ENCODE measurements around the gene TEX26. TPM values are rescaled to one million over a fixed set of nuclear protein-coding genes. Genes with fewer than 3 reads are reported as not detected.

The TEX26 gene
- total RNA-seq, 4 donors from 2014 or later, result not detected

- no peaks in the 10 kb centered on the region for H3K36me3 ChIP-seq
- DNase-seq, result no peak
- H3K4me3 ChIP-seq, result no peak overlapping the region
- no peak overlapping the region for H3K27ac ChIP-seq
- H3K4me1 ChIP-seq, result no peaks in the 10 kb centered on the region
- TF ChIP-seq CTCF (IDR thresholded peaks at IDR 0.05 in 4 of 5, conservative IDR thresholded peaks at IDR 0.05 in 1 of 5), result no peak
- no peaks in the 10 kb centered on the region for H3K9me3 ChIP-seq
- intact Hi-C loops (cut with DNase I; ENCODE audit: low total_unique reads) (no loop called here), in situ Hi-C loops (cut with MboI; ENCODE audit: low sequenced_read_pairs in 4 of 4) (no loop called here)
- ATAC-seq, result no peak
- H3K27me3 ChIP-seq, result peaks cover 0 to 5% (median 0%) of the 10 kb centered on the region in 3 donors
These were observed 69.2 kb downstream of the TEX26 start for GRCh38 chr13:31001647-31002046.

DNA sequence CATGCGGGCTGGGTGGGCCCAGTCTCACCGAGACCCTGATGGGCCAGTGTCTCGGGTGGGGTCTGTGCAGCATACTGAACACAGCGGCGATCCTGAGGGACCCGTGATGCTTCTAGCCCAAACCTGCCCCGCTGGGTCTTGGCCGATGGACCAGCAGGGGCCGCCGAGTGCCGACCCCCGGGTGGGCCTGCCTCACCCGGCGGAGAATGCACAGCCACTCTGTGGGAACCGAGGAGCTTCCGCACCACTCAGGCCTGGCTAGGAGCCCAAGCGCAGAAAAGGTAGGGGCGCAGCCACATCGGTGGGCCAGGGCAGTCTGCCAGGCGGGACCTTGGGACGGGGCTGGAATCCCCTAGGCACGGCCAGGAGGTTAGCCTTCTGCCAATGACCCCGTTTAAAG lies 72.6 kb downstream of the TEX26 start:
- Histone ChIP-seq H3K36me3 (no peaks in the 10 kb centered on the region), H3K4me1 (no peaks in the 10 kb centered on the region), H3K27ac (no peak overlapping the region), H3K4me3 (no peak overlapping the region), H3K9me3 (no peaks in the 10 kb centered on the region), H3K27me3 (peaks cover 0 to 5% (median 0%) of the 10 kb centered on the region in 3 donors)
- in situ Hi-C loops (cut with MboI; ENCODE audit: low sequenced_read_pairs in 4 of 4), result no loop called here
- TF ChIP-seq POLR2A (IDR thresholded peaks at IDR 0.05), result no peak
- TF ChIP-seq CTCF (IDR thresholded peaks at IDR 0.05 in 4 of 5, conservative IDR thresholded peaks at IDR 0.05 in 1 of 5), result no peak
- intact Hi-C loops (cut with DNase I; ENCODE audit: low total_unique reads), result no loop called here
- no peak for ATAC-seq
- no peak for DNase-seq

- ATAC-seq (no peak), DNase-seq (no peak)
- in situ Hi-C loops (cut with MboI; ENCODE audit: low sequenced_read_pairs in 4 of 4) (no loop called here), intact Hi-C loops (cut with DNase I; ENCODE audit: low total_unique reads) (no loop called here)
- no peak overlapping the region for H3K27ac ChIP-seq
- no peaks in the 10 kb centered on the region for H3K27me3 ChIP-seq
- H3K9me3 ChIP-seq, result no peaks in the 10 kb centered on the region
- no peak overlapping the region for H3K4me3 ChIP-seq
- no peaks in the 10 kb centered on the region for H3K36me3 ChIP-seq
- no peak for TF ChIP-seq CTCF (IDR thresholded peaks at IDR 0.05 in 4 of 5, conservative IDR thresholded peaks at IDR 0.05 in 1 of 5)
- no peak for TF ChIP-seq POLR2A (IDR thresholded peaks at IDR 0.05)
- no peaks in the 10 kb centered on the region for H3K4me1 ChIP-seq
These were observed 75.0 kb downstream of the TEX26 start for GRCh38 chr13:31007417-31007816.

- in situ Hi-C loops (cut with MboI; ENCODE audit: low sequenced_read_pairs in 4 of 4), result no loop called here
- no peak for TF ChIP-seq CTCF (IDR thresholded peaks at IDR 0.05 in 4 of 5, conservative IDR thresholded peaks at IDR 0.05 in 1 of 5)
- no peak for TF ChIP-seq POLR2A (IDR thresholded peaks at IDR 0.05)
- no peaks in the 10 kb centered on the region for H3K4me1 ChIP-seq
- intact Hi-C loops (cut with DNase I; ENCODE audit: low total_unique reads), result no loop called here
- H3K27ac ChIP-seq, result no peak overlapping the region
- ATAC-seq, result no peak
- DNase-seq, result no peak
- no peak overlapping the region for H3K4me3 ChIP-seq
- no peaks in the 10 kb centered on the region for H3K36me3 ChIP-seq
- no peaks in the 10 kb centered on the region for H3K9me3 ChIP-seq
- H3K27me3 ChIP-seq, result no peaks in the 10 kb centered on the region
These were observed 76.1 kb downstream of the TEX26 start for GRCh38 chr13:31008400-31009115.

- Histone ChIP-seq H3K9me3 (no peaks in the 10 kb centered on the region), H3K27me3 (no peaks in the 10 kb centered on the region), H3K27ac (no peak overlapping the region), H3K4me3 (no peak overlapping the region), H3K36me3 (no peaks in the 10 kb centered on the region), H3K4me1 (no peaks in the 10 kb centered on the region)
- intact Hi-C loops (cut with DNase I; ENCODE audit: low total_unique reads) (no loop called here), in situ Hi-C loops (cut with MboI; ENCODE audit: low sequenced_read_pairs in 4 of 4) (no loop called here)
- ATAC-seq, result no peak
- TF ChIP-seq POLR2A (IDR thresholded peaks at IDR 0.05) (no peak), CTCF (IDR thresholded peaks at IDR 0.05 in 4 of 5, conservative IDR thresholded peaks at IDR 0.05 in 1 of 5) (no peak)
- DNase-seq, result no peak
These were observed 76.7 kb downstream of the TEX26 start for GRCh38 chr13:31009166-31009565.
